ENCODE results near the gene PRKD2.

- TF ChIP-seq CTCF (IDR thresholded peaks at IDR 0.05) (no peak), POLR2AphosphoS5 (IDR thresholded peaks at IDR 0.05) (no peak), POLR2A (IDR thresholded peaks at IDR 0.05) (no peak)
Measured at GRCh38 chr19:46678110-46678732, 38.7 kb downstream of the PRKD2 start.
